Measurements from ENCODE around the gene PDCL3. TPM values are rescaled to one million over a fixed set of nuclear protein-coding genes. Genes with fewer than 3 reads are reported as not detected.
A peak's percentile ranks its signal among the peaks of the same experiment; 100 is the strongest.

Gene PDCL3
- total and polyA plus RNA-seq, 11 donors: 10.3 to 40.2 (median 24.3) TPM

DNA sequence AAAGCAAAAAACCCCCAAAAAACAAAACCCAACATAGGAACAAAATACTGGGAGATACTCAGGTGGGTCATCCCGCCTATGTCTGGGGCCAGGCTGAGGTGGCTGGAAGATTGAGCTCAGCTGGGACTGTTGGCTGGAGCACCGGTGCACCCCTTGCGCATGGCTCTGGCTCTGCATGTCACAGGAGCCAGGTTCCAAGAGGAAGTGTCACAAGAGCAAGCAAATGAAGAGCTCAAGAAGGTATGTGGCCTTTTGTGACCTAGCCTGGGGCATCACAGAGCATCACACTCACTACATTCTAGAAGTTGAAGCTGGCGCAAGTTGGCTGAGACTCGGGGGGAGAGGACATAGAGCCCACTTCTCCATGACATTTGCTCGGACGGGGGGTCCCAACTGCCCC is 40.6 kb downstream of the PDCL3 start:
- ATAC-seq: peak in 2 of 4 donors; percentile 30 to 31
- Histone ChIP-seq H3K4me1 (peaks cover 0 to 16% (median 12%) of the 10 kb centered on the region in 12 donors), H3K9me3 (no peaks in the 10 kb centered on the region), H3K27me3 (no peaks in the 10 kb centered on the region), H3K4me3 (no peak overlapping the region), H3K36me3 (no peaks in the 10 kb centered on the region), H3K27ac (peak overlapping the region in 6 of 12 donors; percentile 49 to 82 (median 74))
- WGBS, 4 donors: 85 to 93% (median 92%) methylated on average over 6 to 7 of the region's 7 CpGs
- TF ChIP-seq, protein P1, sequence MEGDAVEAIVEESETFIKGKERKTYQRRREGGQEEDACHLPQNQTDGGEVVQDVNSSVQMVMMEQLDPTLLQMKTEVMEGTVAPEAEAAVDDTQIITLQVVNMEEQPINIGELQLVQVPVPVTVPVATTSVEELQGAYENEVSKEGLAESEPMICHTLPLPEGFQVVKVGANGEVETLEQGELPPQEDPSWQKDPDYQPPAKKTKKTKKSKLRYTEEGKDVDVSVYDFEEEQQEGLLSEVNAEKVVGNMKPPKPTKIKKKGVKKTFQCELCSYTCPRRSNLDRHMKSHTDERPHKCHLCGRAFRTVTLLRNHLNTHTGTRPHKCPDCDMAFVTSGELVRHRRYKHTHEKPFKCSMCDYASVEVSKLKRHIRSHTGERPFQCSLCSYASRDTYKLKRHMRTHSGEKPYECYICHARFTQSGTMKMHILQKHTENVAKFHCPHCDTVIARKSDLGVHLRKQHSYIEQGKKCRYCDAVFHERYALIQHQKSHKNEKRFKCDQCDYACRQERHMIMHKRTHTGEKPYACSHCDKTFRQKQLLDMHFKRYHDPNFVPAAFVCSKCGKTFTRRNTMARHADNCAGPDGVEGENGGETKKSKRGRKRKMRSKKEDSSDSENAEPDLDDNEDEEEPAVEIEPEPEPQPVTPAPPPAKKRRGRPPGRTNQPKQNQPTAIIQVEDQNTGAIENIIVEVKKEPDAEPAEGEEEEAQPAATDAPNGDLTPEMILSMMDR (IDR thresholded peaks at IDR 0.05): no peak
- TF ChIP-seq POLR2A (IDR thresholded peaks at IDR 0.05): no peak
- intact Hi-C loops (cut with DNase I): loop anchor here in 4 of 10 donors (10.0 kb wide), 3 partner anchors 131 to 601 kb away; partner anchors contain the start of gene TBC1D8 (in 2 of the 4)
- DNase-seq: no peak

DNA sequence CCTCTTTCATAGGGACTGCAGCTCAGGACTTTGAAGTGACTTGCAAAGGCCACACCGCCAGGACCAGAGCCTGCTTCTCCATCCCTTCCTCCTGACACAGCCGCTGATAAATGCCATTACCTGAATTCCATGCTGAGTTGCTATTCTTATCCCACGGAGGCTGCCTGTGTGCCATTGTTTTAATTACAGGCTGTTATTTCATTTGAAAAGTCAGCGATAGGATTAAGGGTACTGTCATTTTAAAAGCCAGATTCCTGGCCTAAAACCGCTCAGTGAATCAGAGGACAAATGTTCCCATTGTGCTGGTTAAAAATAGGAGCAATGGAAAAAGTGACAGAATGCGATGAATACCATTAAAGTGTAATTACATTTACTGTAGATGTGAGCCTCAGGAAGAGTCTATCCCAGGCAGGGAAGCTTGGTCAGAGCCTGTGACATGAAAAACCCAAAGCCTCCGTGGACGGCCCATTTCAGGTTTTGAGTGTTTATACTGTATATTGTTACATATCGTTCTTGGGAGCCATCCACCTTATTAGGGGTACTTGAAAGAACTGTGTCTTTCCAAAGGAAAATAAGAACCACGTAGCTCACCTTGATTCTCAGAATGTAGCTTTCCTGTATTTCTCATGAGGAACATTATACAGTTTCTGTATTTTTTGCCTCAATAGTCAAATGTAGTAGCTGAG is 41.3 kb downstream of the PDCL3 start:
- H3K27me3 ChIP-seq: no peaks in the 10 kb centered on the region
- WGBS, 4 donors: 16 to 28% (median 22%) methylated on average over 10 of the region's 10 CpGs
- ATAC-seq (peak; percentile 70 to 80 (median 72)), DNase-seq (peak in 1 of 5 donors; percentile 20)
- H3K9me3 ChIP-seq: no peaks in the 10 kb centered on the region
- no peak overlapping the region for H3K4me3 ChIP-seq
- TF ChIP-seq, protein P1 (IDR thresholded peaks at IDR 0.05): no peak
- TF ChIP-seq POLR2A (IDR thresholded peaks at IDR 0.05): no peak
- no peaks in the 10 kb centered on the region for H3K36me3 ChIP-seq
- peaks cover 0 to 16% (median 12%) of the 10 kb centered on the region in 12 donors for H3K4me1 ChIP-seq
- intact Hi-C loops (cut with DNase I): loop anchor here in 4 of 10 donors (10.0 kb wide), 3 partner anchors 131 to 601 kb away; partner anchors contain the start of gene TBC1D8 (in 2 of the 4)
- H3K27ac ChIP-seq: peak overlapping the region; percentile 8 to 82 (median 51)

DNA sequence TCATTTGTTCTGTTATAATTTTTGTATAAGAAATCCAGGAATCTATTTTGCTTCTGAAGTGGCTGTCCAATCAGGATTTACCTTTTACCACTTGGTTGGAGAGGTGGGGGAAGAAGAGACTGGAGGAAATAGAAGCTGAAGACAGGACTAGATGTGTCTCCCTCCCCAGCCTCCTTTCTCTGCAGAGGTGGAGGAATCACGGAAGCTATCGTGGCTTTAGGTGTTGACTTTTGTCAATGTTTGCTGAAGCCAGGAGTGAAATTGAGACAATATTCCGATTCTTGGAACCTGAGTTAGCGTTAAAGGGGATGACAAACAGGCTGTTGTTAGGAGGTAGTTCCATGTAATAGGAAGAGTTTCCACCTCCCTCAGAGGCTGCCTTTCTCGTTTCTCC is 43.5 kb downstream of the PDCL3 start:
- no peak overlapping the region for H3K4me3 ChIP-seq
- WGBS, 4 donors: 65 to 73% (median 72%) methylated on average over 5 of the region's 5 CpGs
- DNase-seq (no peak), ATAC-seq (no peak)
- no peaks in the 10 kb centered on the region for H3K9me3 ChIP-seq
- TF ChIP-seq, protein P1 (IDR thresholded peaks at IDR 0.05): no peak
- TF ChIP-seq POLR2A (IDR thresholded peaks at IDR 0.05): no peak
- no peaks in the 10 kb centered on the region for H3K36me3 ChIP-seq
- no peak overlapping the region for H3K27ac ChIP-seq
- intact Hi-C loops (cut with DNase I): loop anchor here in 7 of 10 donors (1.0 to 10.0 kb wide), 8 partner anchors 126 to 598 kb away; partner anchors contain the start of gene TBC1D8 (in 2 of the 7)
- peaks cover 0 to 16% (median 12%) of the 10 kb centered on the region in 12 donors for H3K4me1 ChIP-seq
- no peaks in the 10 kb centered on the region for H3K27me3 ChIP-seq

DNA sequence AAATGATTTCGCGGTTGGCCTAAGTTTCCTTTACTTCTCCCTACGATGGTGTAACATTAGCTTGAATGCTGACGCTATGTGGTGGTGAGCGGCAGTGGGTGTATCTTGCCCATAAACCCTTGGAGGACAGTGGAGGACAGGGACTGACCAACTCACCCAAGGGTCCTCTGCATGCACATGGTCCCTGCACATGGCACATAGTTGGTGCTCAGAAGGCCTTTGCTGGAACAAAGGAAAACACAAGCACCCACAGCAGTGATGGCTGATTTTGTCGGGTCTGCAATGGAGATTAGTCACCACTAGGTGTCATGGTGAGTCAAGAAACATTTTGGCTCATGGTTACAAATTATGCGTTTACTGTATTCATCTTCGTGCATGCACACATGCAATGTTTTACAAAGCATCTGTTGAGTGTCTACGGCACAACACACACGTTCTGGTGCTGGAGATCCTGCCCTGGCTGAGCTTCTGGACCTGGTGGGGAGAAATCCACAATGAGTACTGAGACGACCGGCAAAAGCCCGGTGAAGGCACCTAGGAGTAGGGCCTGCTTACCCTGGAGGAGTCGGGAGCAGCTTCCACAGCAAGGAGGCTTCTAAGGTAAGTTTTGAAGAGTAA is 44.0 kb downstream of the PDCL3 start:
- Histone ChIP-seq H3K27ac (no peak overlapping the region), H3K36me3 (no peaks in the 10 kb centered on the region), H3K4me1 (peaks cover 0 to 16% (median 12%) of the 10 kb centered on the region in 12 donors), H3K4me3 (no peak overlapping the region), H3K27me3 (no peaks in the 10 kb centered on the region), H3K9me3 (no peaks in the 10 kb centered on the region)
- no peak for TF ChIP-seq POLR2A (IDR thresholded peaks at IDR 0.05)
- TF ChIP-seq, protein P1 (IDR thresholded peaks at IDR 0.05): peak; percentile 59 to 85 (median 78)
- WGBS, 4 donors: 51 to 62% (median 60%) methylated on average over 14 of the region's 14 CpGs
- ATAC-seq (peak in 3 of 4 donors; percentile 8 to 29 (median 25)), DNase-seq (no peak)
- intact Hi-C loops (cut with DNase I): loop anchor here in 7 of 10 donors (1.0 to 10.0 kb wide), 8 partner anchors 125 to 598 kb away; partner anchors contain the start of gene TBC1D8 (in 2 of the 7)

Data from heart left ventricle (tissue), 16 donors.